Upper lobe of left lung (tissue), 6 donors: ENCODE data around the gene ASPA. TPM values are rescaled to one million over a fixed set of nuclear protein-coding genes. Genes with fewer than 3 reads are reported as not detected.
"Not testable (repeated sequence)": the region's sequence is repeated elsewhere in the genome, so short reads cannot be mapped to it uniquely, and the experiment has no call there.

ENCODE experiments used
- ATAC-seq, 2 donors: fragments of 200-7000 bp; cut with Tn5 transposase; one replicate each; pipeline ENCODE4 v1.9.1; 2022; ENCODE audit warnings: mild to moderate bottlenecking in 2 of 2, moderate library complexity in 2 of 2; ENCODE audit not compliant: low FRiP score in 2 of 2
- DNase-seq, 2 donors: peaks; one replicate each; pipeline ENCODE4 v3.0.0-alpha.2; 2019 to 2020
- H3K27ac ChIP-seq, 4 donors: fragments of 200-600 bp; sonication (generic); one replicate each; pipeline ENCODE4 v1.5.1; 2016 to 2019
- H3K27me3 ChIP-seq, 4 donors: fragments of 200-600 bp; sonication (generic); one replicate each; pipeline ENCODE4 v1.5.1; 2017 to 2019
- H3K36me3 ChIP-seq, 4 donors: fragments of 200-600 bp; sonication (generic); one replicate each; pipeline ENCODE4 v1.5.1; 2016 to 2019
- H3K4me1 ChIP-seq, 4 donors: fragments of 200-600 bp; sonication (generic); one replicate each; pipeline ENCODE4 v1.5.1; 2018 to 2019
- H3K4me3 ChIP-seq, 4 donors: fragments of 200-600 bp; sonication (generic); one replicate each; pipeline ENCODE4 v1.5.1; 2017 to 2019; ENCODE audit warnings: mild to moderate bottlenecking in 2 of 4, moderate library complexity in 1 of 4
- H3K9me3 ChIP-seq, 4 donors: fragments of 200-600 bp; sonication (generic); one replicate each; pipeline ENCODE4 v1.5.1; 2018 to 2019
- CTCF ChIP-seq, 6 experiments: fragments of 450-650 bp in 4 of 6; fragments of 200-600 bp in 2 of 6; sonication (generic) in 2 of 6; IDR thresholded peaks; one replicate each; pipeline ENCODE4 v1.5.1; 2016 to 2019; ENCODE audit warnings: antibody characterized with exemption in 6 of 6
- EP300 ChIP-seq, 4 donors: sonication (generic); formaldehyde crosslinking; IDR thresholded peaks; one replicate each; pipeline ENCODE4 v1.5.1; 2017; ENCODE audit warnings: antibody characterized with exemption in 4 of 4, control low read depth in 2 of 4
- POLR2A ChIP-seq, 4 donors: fragments of 450-650 bp; IDR thresholded peaks; one replicate each; pipeline ENCODE4 v1.5.1; 2016 to 2017; ENCODE audit warnings: antibody characterized with exemption in 4 of 4, mild to moderate bottlenecking in 2 of 4
- POLR2AphosphoS5 ChIP-seq, 2 donors: sonication (generic); formaldehyde crosslinking; IDR thresholded peaks; one replicate each; pipeline ENCODE4 v1.5.1; 2017; ENCODE audit warnings: antibody characterized with exemption in 2 of 2
- WGBS, 2 donors: methylation state at CpG; one replicate each; pipeline ENCODE4 v1.1.5; 2017 to 2018; 5-methylcytosine and 5-hydroxymethylcytosine counted together
- total RNA-seq, 6 donors: library from RNA; depleted of rRNA in 4 of 6; stranded (reverse); fragments of >200 nt in 4 of 6; gene quantifications; one replicate each; pipeline versions ENCODE4 v1.1.0 to v1.2.1, GENCODE V29; 2016 to 2021
- donor health status: DM: no; HTN: no; CAD: no; lungs with moderate emphysema.
- donor health status: DM: no; HTN: yes; CAD: no; lungs with severe emphysema.

Gene ASPA
- total RNA-seq, 6 donors from 2014 or later = 0.76 to 7.6 (median 1.2) TPM

- WGBS, 2 donors = 49 to 50% methylated on average over 2 of the region's 2 CpGs
- TF ChIP-seq POLR2AphosphoS5 (IDR thresholded peaks at IDR 0.05) (no peak), CTCF (IDR thresholded peaks at IDR 0.05) (no peak), POLR2A (IDR thresholded peaks at IDR 0.05) (no peak), EP300 (IDR thresholded peaks at IDR 0.05) (no peak)
- DNase-seq (no peak), ATAC-seq (no peak)
- Histone ChIP-seq H3K27me3 (no peaks in the 10 kb centered on the region), H3K36me3 (no peaks in the 10 kb centered on the region), H3K9me3 (no peaks in the 10 kb centered on the region), H3K27ac (no peak overlapping the region), H3K4me1 (no peaks in the 10 kb centered on the region), H3K4me3 (no peak overlapping the region)
These were observed 28.2 kb upstream of the ASPA start for GRCh38 chr17:3447625-3448024.

- WGBS, 2 donors = 47 to 59% methylated on average over 2 of the region's 2 CpGs
- no peak for DNase-seq
These were observed 27.6 kb upstream of the ASPA start for GRCh38 chr17:3448059-3448665.

DNA sequence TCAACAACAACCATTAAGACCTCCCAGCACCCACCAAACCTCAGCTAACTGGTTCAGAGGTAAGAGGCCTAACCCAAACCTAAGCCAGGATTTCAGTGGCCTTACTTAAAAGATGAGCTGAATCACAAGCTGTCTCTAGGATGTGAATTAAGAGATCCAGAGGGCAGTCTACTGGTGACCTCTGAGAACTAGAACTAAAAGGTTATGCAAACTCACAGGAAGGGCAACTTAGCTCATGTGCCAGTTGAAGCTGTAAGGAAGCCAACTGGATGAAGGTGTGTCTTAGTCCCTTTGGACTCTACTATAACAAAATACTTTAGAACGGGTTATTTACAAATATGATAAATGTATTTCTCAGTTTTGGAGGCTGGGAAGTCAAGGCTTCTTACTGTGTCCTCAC is 9.4 kb upstream of the ASPA start:
- H3K36me3 ChIP-seq, ATAC-seq, H3K4me1 ChIP-seq, H3K27ac ChIP-seq, H3K4me3 ChIP-seq, DNase-seq, H3K9me3 ChIP-seq, H3K27me3 ChIP-seq: not testable (repeated sequence)
- 86 to 93% methylated on average over 1 of the region's 1 CpG for WGBS, 2 donors

More at GRCh38 chr17:3448059-3448665, 27.6 kb upstream of the ASPA start:
- no peaks in the 10 kb centered on the region for H3K27me3 ChIP-seq
- ATAC-seq = no peak
- H3K4me3 ChIP-seq = no peak overlapping the region
- H3K27ac ChIP-seq = no peak overlapping the region
- TF ChIP-seq POLR2A (IDR thresholded peaks at IDR 0.05) (no peak), EP300 (IDR thresholded peaks at IDR 0.05) (no peak), CTCF (IDR thresholded peaks at IDR 0.05) (no peak), POLR2AphosphoS5 (IDR thresholded peaks at IDR 0.05) (no peak)
- no peaks in the 10 kb centered on the region for H3K4me1 ChIP-seq
- H3K9me3 ChIP-seq = no peaks in the 10 kb centered on the region
- H3K36me3 ChIP-seq = no peaks in the 10 kb centered on the region

DNA sequence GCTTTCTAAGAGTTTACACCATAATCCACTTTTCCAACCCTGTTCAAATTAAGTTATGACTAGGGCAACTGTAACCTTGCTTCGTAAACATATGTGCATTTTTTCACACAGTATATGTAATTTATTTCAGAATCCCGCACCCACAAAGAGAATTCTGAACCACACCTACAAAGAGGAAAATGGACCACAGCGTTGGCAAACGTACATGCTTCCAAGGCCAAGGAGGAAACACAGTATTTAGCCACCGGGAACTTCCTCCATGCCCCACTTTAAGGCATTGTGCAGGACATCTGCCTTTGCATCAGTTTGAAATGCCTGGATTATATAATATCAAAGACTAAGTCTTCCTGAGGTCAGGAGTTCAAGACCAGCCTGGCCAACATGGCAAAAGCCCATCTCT is 6.3 kb upstream of the ASPA start:
- TF ChIP-seq EP300 (IDR thresholded peaks at IDR 0.05) (no peak), CTCF (IDR thresholded peaks at IDR 0.05) (no peak), POLR2A (IDR thresholded peaks at IDR 0.05) (no peak), POLR2AphosphoS5 (IDR thresholded peaks at IDR 0.05) (no peak)
- 70 to 72% methylated on average over 5 of the region's 5 CpGs for WGBS, 2 donors

DNA sequence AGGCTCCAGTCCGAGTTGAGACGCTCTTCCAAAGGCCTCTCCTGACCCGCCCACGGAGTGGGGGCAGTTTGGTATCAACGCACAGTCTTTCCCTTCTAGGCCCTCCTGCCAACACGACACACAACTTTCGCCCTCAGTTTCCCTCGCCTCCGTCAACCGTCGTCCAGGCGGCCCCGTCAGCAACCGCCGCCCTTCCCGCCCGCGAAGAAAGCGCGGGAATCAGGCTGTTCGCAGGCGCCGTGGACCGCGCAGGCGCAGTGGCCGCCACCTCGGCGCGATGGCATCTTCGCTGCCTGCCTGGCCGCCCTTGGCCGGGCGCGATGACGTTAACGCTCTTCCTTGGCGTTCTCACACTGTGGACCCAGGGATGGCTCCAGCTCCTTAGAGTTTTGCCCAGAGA is 4.2 kb upstream of the ASPA start, which contains the start of gene SPATA22:
Gene SPATA22 (minus strand): TSS at position 221 of the 400 bp plus-strand sequence. CDS start 2,494 bp downstream, outside the sequence.
- Histone ChIP-seq H3K4me1 (peaks cover 0 to 5% (median 0%) of the 10 kb centered on the region in 4 donors), H3K9me3 (no peaks in the 10 kb centered on the region), H3K4me3 (no peak within 1 kb of the TSS), H3K27ac (no peak within 1 kb of the TSS), H3K27me3 (no peaks in the 10 kb centered on the region), H3K36me3 (no peaks in the 10 kb centered on the region)
- TF ChIP-seq POLR2AphosphoS5 (IDR thresholded peaks at IDR 0.05) (no peak), POLR2A (IDR thresholded peaks at IDR 0.05) (no peak), EP300 (IDR thresholded peaks at IDR 0.05) (no peak), CTCF (IDR thresholded peaks at IDR 0.05) (no peak)
- peak in 1 of 2 donors; percentile 71 for DNase-seq
- WGBS, 2 donors = 97 to 98% methylated on average over 36 to 38 of the region's 38 CpGs
- ATAC-seq = no peak

More for the DNA sequence above, 6.3 kb upstream of the ASPA start:
- DNase-seq (no peak), ATAC-seq (no peak)
- Histone ChIP-seq H3K36me3 (no peaks in the 10 kb centered on the region), H3K27ac (no peak overlapping the region), H3K4me1 (peaks cover 0 to 1% (median 0%) of the 10 kb centered on the region in 4 donors), H3K9me3 (no peaks in the 10 kb centered on the region), H3K4me3 (no peak overlapping the region), H3K27me3 (no peaks in the 10 kb centered on the region)
